ENCODE results near the gene RPH3AL.

RPH3AL gene

GRCh38 chr17:305090-305976 is 47.3 kb downstream of the RPH3AL start:
- H3K27ac ChIP-seq: peak overlapping the region; percentile 69
- H3K4me3 ChIP-seq: no peak overlapping the region
- H3K4me2 ChIP-seq: peak overlapping the region; percentile 83
- peaks cover 38% of the 10 kb centered on the region for H4K20me1 ChIP-seq
- H3K36me3 ChIP-seq: no peaks in the 10 kb centered on the region
- TF ChIP-seq Cebpa-rat (IDR thresholded peaks at IDR 0.05): no peak
- no peaks in the 10 kb centered on the region for H3K27me3 ChIP-seq
- H3K9me3 ChIP-seq: no peaks in the 10 kb centered on the region
- H3K4me1 ChIP-seq: peaks cover 95% of the 10 kb centered on the region
- H3K9ac ChIP-seq: no peak overlapping the region

GRCh38 chr17:304461-304860 is 48.1 kb downstream of the RPH3AL start:
- Histone ChIP-seq H3K9ac (peak overlapping the region; percentile 62), H4K20me1 (peaks cover 30% of the 10 kb centered on the region; the same call in 1 of the 2 replicates), H3K4me3 (no peak overlapping the region), H3K27ac (peak overlapping the region; percentile 71), H3K4me2 (peak overlapping the region; percentile 76), H3K9me3 (no peaks in the 10 kb centered on the region), H3K4me1 (peaks cover 92% of the 10 kb centered on the region), H3K36me3 (no peaks in the 10 kb centered on the region), H3K27me3 (no peaks in the 10 kb centered on the region)
- no peak for TF ChIP-seq Cebpa-rat (IDR thresholded peaks at IDR 0.05)

GRCh38 chr17:303168-303567 is 49.4 kb downstream of the RPH3AL start:
- H3K9me3 ChIP-seq: no peaks in the 10 kb centered on the region
- peaks cover 23% of the 10 kb centered on the region; the same call in 1 of the 2 replicates for H4K20me1 ChIP-seq
- no peaks in the 10 kb centered on the region for H3K27me3 ChIP-seq
- H3K4me3 ChIP-seq: no peak overlapping the region
- H3K9ac ChIP-seq: no peak overlapping the region; the same call in 1 of the 2 replicates
- H3K27ac ChIP-seq: peak overlapping the region; percentile 89
- TF ChIP-seq Cebpa-rat (IDR thresholded peaks at IDR 0.05): no peak
- peak overlapping the region; percentile 89 for H3K4me2 ChIP-seq
- H3K4me1 ChIP-seq: peaks cover 92% of the 10 kb centered on the region
- no peaks in the 10 kb centered on the region for H3K36me3 ChIP-seq

GRCh38 chr17:302300-302698 is 50.3 kb downstream of the RPH3AL start:
- Histone ChIP-seq H3K9me3 (no peaks in the 10 kb centered on the region), H3K9ac (peak overlapping the region; percentile 59; the same call in 1 of the 2 replicates)

GRCh38 chr17:301681-302299 is 50.8 kb downstream of the RPH3AL start:
- Histone ChIP-seq H3K9ac (peak overlapping the region; percentile 69; the same call in 1 of the 2 replicates), H3K4me2 (peak overlapping the region; percentile 89), H3K27ac (peak overlapping the region; percentile 89)

More at GRCh38 chr17:302300-302698, 50.3 kb downstream of the RPH3AL start:
- H3K4me3 ChIP-seq: peak overlapping the region; percentile 24; the same call in 1 of the 2 replicates
- H3K4me1 ChIP-seq: peaks cover 92% of the 10 kb centered on the region
- H3K27me3 ChIP-seq: no peaks in the 10 kb centered on the region
- no peaks in the 10 kb centered on the region for H3K36me3 ChIP-seq
- H4K20me1 ChIP-seq: peaks cover 23% of the 10 kb centered on the region; the same call in 1 of the 2 replicates
- H3K27ac ChIP-seq: peak overlapping the region; percentile 89
- TF ChIP-seq Cebpa-rat (IDR thresholded peaks at IDR 0.05): no peak
- H3K4me2 ChIP-seq: peak overlapping the region; percentile 89

GRCh38 chr17:300881-301280 is 51.7 kb downstream of the RPH3AL start:
- no peak for TF ChIP-seq Cebpa-rat (IDR thresholded peaks at IDR 0.05)
- Histone ChIP-seq H3K36me3 (no peaks in the 10 kb centered on the region), H3K27me3 (peaks cover 6% of the 10 kb centered on the region; the same call in 1 of the 2 replicates), H3K9ac (peak overlapping the region; percentile 69; the same call in 1 of the 2 replicates), H3K9me3 (no peaks in the 10 kb centered on the region), H3K27ac (peak overlapping the region; percentile 89), H4K20me1 (peaks cover 28% of the 10 kb centered on the region; the same call in 1 of the 2 replicates), H3K4me1 (peaks cover 90% of the 10 kb centered on the region), H3K4me2 (peak overlapping the region; percentile 89), H3K4me3 (no peak overlapping the region)

More at GRCh38 chr17:301681-302299, 50.8 kb downstream of the RPH3AL start:
- Histone ChIP-seq H3K27me3 (peaks cover 1% of the 10 kb centered on the region; the same call in 1 of the 2 replicates), H3K9me3 (no peaks in the 10 kb centered on the region), H3K4me3 (peak overlapping the region; percentile 24; the same call in 1 of the 2 replicates), H3K36me3 (no peaks in the 10 kb centered on the region), H4K20me1 (peaks cover 23% of the 10 kb centered on the region; the same call in 1 of the 2 replicates), H3K4me1 (peaks cover 92% of the 10 kb centered on the region)
- TF ChIP-seq Cebpa-rat (IDR thresholded peaks at IDR 0.05): no peak

- H3K9ac ChIP-seq: no peak overlapping the region
- H3K27ac ChIP-seq: peak overlapping the region; percentile 59
These were observed 53.1 kb downstream of the RPH3AL start for GRCh38 chr17:299546-299945.

GRCh38 chr17:298791-299450 is 53.7 kb downstream of the RPH3AL start:
- no peaks in the 10 kb centered on the region for H3K36me3 ChIP-seq
- peak overlapping the region; percentile 91 for H3K4me2 ChIP-seq
- H3K27me3 ChIP-seq: peaks cover 6% of the 10 kb centered on the region; the same call in 1 of the 2 replicates
- H3K27ac ChIP-seq: peak overlapping the region; percentile 59
- 0 out of 2 replicates have a peak overlapping the region, but pooled peaks have one; percentile 38 for H3K9ac ChIP-seq
- peaks cover 78% of the 10 kb centered on the region for H3K4me1 ChIP-seq
- no peak for TF ChIP-seq Cebpa-rat (IDR thresholded peaks at IDR 0.05)
- peaks cover 33% of the 10 kb centered on the region; the same call in 1 of the 2 replicates for H4K20me1 ChIP-seq
- no peak overlapping the region for H3K4me3 ChIP-seq
- H3K9me3 ChIP-seq: no peaks in the 10 kb centered on the region

More at GRCh38 chr17:299546-299945, 53.1 kb downstream of the RPH3AL start:
- peaks cover 6% of the 10 kb centered on the region; the same call in 1 of the 2 replicates for H3K27me3 ChIP-seq
- H3K36me3 ChIP-seq: no peaks in the 10 kb centered on the region
- H3K4me1 ChIP-seq: peaks cover 80% of the 10 kb centered on the region
- peaks cover 28% of the 10 kb centered on the region; the same call in 1 of the 2 replicates for H4K20me1 ChIP-seq
- no peak for TF ChIP-seq Cebpa-rat (IDR thresholded peaks at IDR 0.05)
- H3K4me2 ChIP-seq: peak overlapping the region; percentile 91
- no peaks in the 10 kb centered on the region for H3K9me3 ChIP-seq
- H3K4me3 ChIP-seq: no peak overlapping the region

GRCh38 chr17:297758-298157 is 54.8 kb downstream of the RPH3AL start:
- Histone ChIP-seq H3K9me3 (no peaks in the 10 kb centered on the region), H3K27ac (peak overlapping the region; percentile 38; the same call in 1 of the 2 replicates), H3K4me1 (peaks cover 79% of the 10 kb centered on the region), H3K4me3 (no peak overlapping the region), H3K36me3 (no peaks in the 10 kb centered on the region), H3K9ac (peak overlapping the region; percentile 25), H4K20me1 (peaks cover 41% of the 10 kb centered on the region; the same call in 1 of the 2 replicates), H3K4me2 (peak overlapping the region; percentile 91), H3K27me3 (peaks cover 6% of the 10 kb centered on the region; the same call in 1 of the 2 replicates)
- TF ChIP-seq Cebpa-rat (IDR thresholded peaks at IDR 0.05): no peak

All from BLaER1 (cell line).